AG10803 (cell line): ENCODE results near the gene ELANE.
A peak's percentile ranks its signal among the peaks of the same experiment; 100 is the strongest.
"Not testable (repeated sequence)": the region's sequence is repeated elsewhere in the genome, so short reads cannot be mapped to it uniquely, and the experiment has no call there.

Experiments used
- DNase-seq: peaks from one replicate; pipeline ENCODE4 v3.0.0; 2010; ENCODE audit warnings: low read depth
- H3K4me3 ChIP-seq: 2 replicates; pipeline ENCODE4 v1.5.1; 2011; ENCODE audit warnings: mild to moderate bottlenecking, low read length, control low read depth
- TF ChIP-seq, protein P1 (sequence below): conservative IDR thresholded peaks from 2 replicates; pipeline ENCODE4 v1.5.1; 2011; ENCODE audit warnings: mild to moderate bottlenecking, low read length, control low read depth, inconsistent platforms

Gene ELANE

DNA sequence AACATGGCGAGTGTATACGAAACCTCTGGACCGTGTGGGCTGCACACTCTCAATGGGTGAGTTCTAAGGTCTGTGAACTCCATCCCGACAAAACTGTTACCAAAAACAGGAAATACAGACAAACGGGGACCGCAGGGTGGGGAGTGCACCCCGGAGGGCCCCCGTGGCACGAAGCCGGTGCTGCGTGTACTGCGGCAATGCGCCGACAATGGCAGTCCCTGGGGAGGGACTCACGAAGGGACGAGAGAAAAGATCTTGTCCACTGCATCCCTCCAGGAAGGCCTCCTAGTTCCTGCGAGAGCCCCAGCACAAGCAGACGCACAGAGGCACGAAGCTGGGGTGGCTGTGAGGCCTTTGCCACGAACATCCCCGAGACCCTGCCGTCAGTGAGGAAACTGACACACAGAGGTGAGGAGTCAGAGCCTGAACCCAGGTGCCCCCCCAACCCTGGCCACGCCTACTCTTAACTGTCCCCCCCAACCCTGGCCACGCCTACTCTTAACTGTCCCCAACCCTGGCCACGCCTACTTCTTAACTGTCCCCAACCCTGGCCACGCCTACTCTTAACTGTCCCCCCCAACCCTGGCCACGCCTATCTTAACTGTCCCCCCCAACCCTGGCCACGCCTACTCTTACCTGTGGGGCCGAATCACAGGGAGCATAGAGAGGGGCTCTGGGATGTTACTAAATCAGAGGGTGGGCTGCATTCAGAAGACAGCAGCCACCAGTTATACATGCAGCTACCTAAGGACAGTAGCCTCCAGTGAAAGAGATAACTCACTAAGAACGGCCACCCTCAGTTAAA is 36.7 kb downstream of the ELANE start:
- no peak for DNase-seq
- H3K4me3 ChIP-seq = no peak overlapping the region
- TF ChIP-seq, protein P1, sequence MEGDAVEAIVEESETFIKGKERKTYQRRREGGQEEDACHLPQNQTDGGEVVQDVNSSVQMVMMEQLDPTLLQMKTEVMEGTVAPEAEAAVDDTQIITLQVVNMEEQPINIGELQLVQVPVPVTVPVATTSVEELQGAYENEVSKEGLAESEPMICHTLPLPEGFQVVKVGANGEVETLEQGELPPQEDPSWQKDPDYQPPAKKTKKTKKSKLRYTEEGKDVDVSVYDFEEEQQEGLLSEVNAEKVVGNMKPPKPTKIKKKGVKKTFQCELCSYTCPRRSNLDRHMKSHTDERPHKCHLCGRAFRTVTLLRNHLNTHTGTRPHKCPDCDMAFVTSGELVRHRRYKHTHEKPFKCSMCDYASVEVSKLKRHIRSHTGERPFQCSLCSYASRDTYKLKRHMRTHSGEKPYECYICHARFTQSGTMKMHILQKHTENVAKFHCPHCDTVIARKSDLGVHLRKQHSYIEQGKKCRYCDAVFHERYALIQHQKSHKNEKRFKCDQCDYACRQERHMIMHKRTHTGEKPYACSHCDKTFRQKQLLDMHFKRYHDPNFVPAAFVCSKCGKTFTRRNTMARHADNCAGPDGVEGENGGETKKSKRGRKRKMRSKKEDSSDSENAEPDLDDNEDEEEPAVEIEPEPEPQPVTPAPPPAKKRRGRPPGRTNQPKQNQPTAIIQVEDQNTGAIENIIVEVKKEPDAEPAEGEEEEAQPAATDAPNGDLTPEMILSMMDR = no peak

DNA sequence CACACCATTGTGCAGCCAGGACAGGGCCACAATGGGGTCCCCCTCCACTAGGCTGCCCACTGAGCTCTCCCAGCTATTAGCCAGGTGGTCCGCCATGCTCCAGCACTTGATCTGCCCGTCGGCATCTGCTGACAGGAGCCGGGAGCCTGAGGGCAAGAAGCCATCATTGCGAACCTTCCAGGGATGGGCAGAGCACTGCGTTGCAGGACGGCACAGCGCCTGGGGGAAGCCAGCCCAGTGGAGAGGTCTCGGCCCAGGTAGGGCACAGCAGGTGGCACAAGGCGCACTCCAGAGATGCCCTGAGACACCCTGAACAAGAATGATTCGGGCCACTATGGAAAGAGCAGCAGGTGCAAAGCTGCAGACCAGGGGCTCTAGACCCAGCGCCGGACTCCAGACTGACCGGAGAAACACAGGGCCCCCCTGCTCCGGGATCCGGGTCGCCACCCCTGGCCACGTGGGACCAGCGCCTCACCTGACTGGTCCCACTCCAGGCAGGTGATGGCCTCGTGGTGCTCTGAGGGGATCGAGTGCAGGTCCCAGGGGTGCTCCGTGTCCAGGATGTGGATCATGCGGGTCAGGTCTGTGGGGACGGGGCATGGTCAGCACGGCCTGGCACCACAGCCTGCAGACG is 37.7 kb downstream of the ELANE start:
- DNase-seq = no peak
- no peak overlapping the region for H3K4me3 ChIP-seq
- TF ChIP-seq, protein P1 = no peak

DNA sequence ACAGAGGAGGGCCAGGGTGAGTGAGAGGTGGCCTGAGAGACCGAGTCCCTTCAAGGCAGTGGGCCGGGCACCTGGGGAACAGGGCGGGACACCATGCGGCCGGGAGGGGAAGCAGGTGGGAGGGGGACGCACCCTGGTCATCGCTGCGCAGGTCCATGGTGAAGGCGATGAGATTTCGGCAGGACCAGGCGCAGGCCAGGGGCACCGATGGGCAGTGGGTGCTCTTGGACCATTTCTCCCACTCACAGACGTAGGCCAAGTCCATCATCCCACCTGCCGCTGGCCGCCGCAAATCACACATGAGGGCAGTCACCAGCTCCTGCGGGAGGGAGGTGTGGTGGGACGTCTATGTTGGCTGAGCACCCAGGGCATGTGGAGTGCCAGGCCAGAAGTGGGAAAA is 38.7 kb downstream of the ELANE start:
- DNase-seq = no peak
- no peak overlapping the region for H3K4me3 ChIP-seq
- TF ChIP-seq, protein P1 = no peak

DNA sequence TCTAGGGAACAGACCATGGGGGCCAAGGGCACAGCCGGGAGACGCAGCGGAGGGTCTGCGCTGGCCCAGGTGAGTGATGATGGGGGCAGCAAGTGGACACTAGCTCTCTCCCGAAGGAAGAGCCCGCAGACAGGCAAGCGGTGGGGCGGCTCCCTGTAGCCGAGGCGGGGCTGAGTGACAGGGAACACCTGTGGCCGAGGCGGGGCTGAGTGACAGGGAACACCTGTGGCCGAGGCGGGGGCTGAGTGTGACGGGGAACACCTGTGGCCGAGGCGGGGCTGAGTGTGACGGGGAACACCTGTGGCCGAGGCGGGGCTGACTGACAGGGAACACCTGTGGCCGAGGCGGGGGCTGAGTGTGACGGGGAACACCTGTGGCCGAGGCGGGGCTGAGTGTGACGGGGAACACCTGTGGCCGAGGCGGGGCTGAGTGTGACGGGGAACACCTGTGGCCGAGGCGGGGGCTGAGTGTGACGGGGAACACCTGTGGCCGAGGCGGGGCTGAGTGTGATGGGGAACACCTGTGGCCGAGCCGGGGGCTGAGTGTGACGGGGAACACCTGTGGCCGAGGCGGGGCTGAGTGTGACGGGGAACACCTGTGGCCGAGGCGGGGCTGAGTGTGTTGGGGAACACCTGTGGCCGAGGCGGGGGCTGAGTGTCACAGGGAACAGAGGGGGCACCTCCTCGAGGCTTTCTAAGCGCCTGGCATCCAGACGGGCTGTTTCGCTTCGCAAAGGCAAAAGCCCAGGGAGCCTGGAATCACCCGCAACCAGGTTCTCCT is 39.5 kb downstream of the ELANE start:
- not testable (repeated sequence) for DNase-seq

DNA sequence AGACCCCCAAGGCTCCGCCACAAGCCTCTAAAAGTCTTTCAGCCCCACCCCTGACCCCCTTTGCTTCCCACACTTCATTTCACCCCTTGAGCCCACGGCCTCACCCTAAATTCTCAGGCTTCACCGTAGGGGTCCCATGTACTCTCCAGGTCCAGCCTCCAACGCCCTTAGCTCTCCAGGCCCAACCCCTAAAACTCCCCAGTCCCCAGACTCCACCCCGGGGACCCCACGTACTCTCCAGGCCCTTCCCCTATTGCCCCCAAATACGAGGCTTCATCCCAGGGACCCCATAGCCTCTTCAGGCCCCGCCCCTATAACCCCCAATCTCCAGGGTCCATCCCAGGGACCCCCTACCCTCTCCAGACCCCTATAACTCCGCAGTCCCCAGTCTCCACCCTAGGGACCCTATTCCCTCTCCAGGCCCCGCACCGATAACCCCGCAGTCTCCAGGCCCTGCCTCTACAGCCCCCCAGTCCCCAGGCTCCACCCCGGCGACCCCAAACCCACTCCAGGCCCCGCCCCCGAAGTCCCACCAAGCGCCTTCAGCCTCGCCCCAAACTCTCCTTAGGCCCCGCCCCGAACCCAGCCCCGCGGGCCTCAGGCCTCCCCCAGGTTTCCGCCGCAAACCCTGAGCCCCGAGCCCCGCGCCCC is 40.3 kb downstream of the ELANE start:
- no peak for DNase-seq
- peak overlapping the region; percentile 82 for H3K4me3 ChIP-seq
- TF ChIP-seq, protein P1 = no peak

More for the DNA sequence above, 39.5 kb downstream of the ELANE start:
- H3K4me3 ChIP-seq = peak overlapping the region; percentile 82

DNA sequence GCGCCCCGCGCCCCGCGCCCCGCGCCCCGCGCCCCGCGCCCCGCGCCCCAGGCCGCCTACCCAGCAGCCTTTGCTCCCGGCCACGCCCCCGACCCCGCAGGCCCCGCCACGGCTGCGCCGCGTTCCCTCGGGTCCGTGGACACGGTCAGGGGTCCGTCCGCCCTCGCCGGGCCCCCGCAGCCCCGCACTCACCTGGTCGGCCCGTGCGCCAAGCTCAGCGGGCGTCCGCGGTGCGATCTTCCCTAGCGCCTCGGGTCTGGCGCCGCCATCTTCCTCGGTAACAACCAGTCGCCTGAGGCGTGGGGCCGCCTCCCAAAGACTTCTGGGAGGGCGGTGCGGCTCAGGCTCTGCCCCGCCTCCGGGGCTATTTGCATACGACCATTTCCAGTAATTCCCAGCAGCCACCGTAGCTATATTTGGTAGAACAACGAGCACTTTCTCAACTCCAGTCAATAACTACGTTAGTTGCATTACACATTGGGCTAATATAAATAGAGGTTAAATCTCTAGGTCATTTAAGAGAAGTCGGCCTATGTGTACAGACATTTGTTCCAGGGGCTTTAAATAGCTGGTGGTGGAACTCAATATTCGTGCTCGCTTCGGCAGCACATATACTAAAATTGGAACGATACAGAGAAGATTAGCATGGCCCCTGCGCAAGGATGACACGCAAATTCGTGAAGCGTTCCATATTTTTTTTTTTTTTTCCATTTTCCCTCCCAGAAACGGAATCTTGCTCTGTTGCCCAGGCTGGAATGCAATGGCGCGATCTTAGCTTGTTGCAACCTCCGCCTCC is 41.0 kb downstream of the ELANE start, which contains the start of the genes MED16 and RNU6-9:
Gene MED16, minus strand, starts transcription at position 294 of the 796 bp plus-strand sequence. CDS start 2,056 bp downstream, outside the sequence.
Gene RNU6-9, plus strand, starts transcription at position 591 of the 796 bp plus-strand sequence.
- peak within 1 kb of the TSS; percentile 82 for H3K4me3 ChIP-seq
- peak; percentile 92 for DNase-seq

More for the DNA sequence above, 41.0 kb downstream of the ELANE start, which contains the start of the genes MED16 and RNU6-9:
- TF ChIP-seq, protein P1 = no peak
